ENCODE measurements around the gene POLG. TPM values are rescaled to one million over a fixed set of nuclear protein-coding genes. Genes with fewer than 3 reads are reported as not detected.

The POLG gene
- polyA plus RNA-seq, 1 donor (not counting 4 experiments of a cell fraction or from before 2014, with no cell fraction given): 29.6 TPM

DNA sequence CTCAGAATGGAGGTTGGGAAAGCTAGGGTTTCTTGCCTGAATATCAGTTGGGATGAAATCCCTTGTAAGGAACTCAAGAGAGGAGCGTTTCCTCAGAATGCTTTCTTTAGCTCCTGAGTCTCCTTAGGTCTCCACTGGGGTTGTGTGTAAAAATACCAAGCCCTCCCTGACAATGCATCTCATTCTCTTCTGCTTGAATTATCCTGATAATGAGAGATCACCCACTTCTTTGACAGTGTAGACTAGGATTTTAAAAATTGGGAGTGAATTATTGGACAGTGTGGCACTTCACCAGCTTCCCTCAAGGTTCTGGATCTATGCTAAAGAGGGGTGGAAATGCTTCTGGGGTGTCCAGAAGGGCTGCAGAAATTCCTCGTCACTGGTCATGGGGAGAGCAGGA is 41.8 kb upstream of the POLG start:
- Histone ChIP-seq H3K27me3 (ENCODE audit: control insufficient read depth, extremely low read depth, insufficient read depth, low read length) (peaks cover 70% of the 10 kb centered on the region), H3K27ac (ENCODE audit: control insufficient read depth, insufficient read depth, low read length) (no peak overlapping the region), H3K36me3 (ENCODE audit: control insufficient read depth in 2 of 2, extremely low read depth in 1 of 2, insufficient read depth in 2 of 2, low read length in 2 of 2) (no peaks in the 10 kb centered on the region), H3K79me2 (ENCODE audit: control insufficient read depth, insufficient read depth, low read length) (no peaks in the 10 kb centered on the region), H3K4me1 (ENCODE audit: control insufficient read depth, extremely low read depth, insufficient read depth, low read length) (peaks cover 24% of the 10 kb centered on the region), H3K9me3 (ENCODE audit: control insufficient read depth, low read depth, low read length) (no peaks in the 10 kb centered on the region), H3K4me3 (ENCODE audit: control insufficient read depth in 2 of 3, extremely low read depth in 1 of 3, insufficient read depth in 2 of 3, low read depth in 1 of 3, low read length in 3 of 3) (no peak overlapping the region), H3K9me1 (ENCODE audit: control insufficient read depth, extremely low read depth, insufficient read depth, low read length) (no peaks in the 10 kb centered on the region), H3K4me2 (ENCODE audit: control insufficient read depth, extremely low read depth, insufficient read depth, low read depth, low read length) (no peak overlapping the region), H3K9ac (ENCODE audit: control insufficient read depth, extremely low read depth, insufficient read depth, low read length) (no peak overlapping the region), H4K20me1 (ENCODE audit: control insufficient read depth, extremely low read depth, insufficient read depth, low read length) (peaks cover 7% of the 10 kb centered on the region), H2AFZ (ENCODE audit: control insufficient read depth, low read length) (no peak overlapping the region)
- FAIRE-seq: no peak
- TF ChIP-seq EZH2 (IDR thresholded peaks at IDR 0.05; ENCODE audit: low read length): no peak
- TF ChIP-seq, protein P1, sequence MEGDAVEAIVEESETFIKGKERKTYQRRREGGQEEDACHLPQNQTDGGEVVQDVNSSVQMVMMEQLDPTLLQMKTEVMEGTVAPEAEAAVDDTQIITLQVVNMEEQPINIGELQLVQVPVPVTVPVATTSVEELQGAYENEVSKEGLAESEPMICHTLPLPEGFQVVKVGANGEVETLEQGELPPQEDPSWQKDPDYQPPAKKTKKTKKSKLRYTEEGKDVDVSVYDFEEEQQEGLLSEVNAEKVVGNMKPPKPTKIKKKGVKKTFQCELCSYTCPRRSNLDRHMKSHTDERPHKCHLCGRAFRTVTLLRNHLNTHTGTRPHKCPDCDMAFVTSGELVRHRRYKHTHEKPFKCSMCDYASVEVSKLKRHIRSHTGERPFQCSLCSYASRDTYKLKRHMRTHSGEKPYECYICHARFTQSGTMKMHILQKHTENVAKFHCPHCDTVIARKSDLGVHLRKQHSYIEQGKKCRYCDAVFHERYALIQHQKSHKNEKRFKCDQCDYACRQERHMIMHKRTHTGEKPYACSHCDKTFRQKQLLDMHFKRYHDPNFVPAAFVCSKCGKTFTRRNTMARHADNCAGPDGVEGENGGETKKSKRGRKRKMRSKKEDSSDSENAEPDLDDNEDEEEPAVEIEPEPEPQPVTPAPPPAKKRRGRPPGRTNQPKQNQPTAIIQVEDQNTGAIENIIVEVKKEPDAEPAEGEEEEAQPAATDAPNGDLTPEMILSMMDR (optimal IDR thresholded peaks at IDR 0.05 in 1 of 3, IDR thresholded peaks at IDR 0.05 in 1 of 3, conservative IDR thresholded peaks at IDR 0.05 in 1 of 3; ENCODE audit: extremely low read depth in 1 of 3, insufficient read depth in 2 of 3, low read length in 3 of 3): no peak
- dilution Hi-C loops (cut with MboI; ENCODE audit: extremely low pct_ligation_motif_present, low sequenced_read_pairs): no loop called here
- no peak for DNase-seq (ENCODE audit: low read depth, low spot score)

DNA sequence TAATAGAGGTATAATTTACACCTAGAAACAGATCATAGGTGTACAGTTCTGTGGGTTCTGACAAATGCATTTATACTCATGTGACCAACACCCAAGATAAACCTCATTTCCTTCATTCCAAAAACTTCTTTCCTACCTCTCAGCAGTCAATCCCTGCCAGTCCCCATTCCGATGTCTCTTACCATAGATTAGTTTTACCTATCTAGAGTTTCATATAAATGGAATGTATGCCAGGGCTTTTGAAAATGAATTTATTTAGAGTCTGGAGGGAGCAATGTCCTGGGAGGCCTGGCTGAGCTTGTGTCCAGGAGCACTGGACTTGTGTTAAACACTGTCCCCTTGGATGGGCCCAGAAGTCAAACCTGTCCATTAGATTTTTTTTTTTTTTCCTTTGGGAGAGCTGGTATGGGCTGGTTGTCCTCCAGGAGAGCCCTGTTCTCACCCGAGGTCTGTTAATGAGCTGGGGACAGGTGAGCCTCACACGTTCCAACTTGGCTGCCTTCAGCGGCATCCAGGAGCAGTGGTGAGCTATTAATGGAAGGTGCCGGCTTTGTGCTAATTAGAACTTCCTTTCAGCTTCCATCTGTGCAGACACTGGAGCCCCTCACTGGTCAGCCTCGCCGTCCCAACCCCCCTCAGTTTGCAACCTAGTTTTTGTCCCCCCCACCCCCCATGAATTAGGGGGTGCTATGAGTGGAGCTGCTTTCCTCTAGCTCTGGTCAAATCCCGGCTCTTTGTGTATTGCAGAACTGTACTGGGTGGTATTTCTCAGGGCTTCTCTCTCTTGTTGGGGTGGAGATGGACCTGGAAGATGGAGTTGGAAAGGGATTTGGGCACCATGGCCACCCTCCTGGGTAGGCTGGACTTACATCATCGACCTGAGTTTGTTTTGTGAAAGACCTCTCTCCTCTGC is 40.7 kb upstream of the POLG start:
- no peak overlapping the region for H3K27ac ChIP-seq (ENCODE audit: control insufficient read depth, insufficient read depth, low read length)
- H3K9me1 ChIP-seq (ENCODE audit: control insufficient read depth, extremely low read depth, insufficient read depth, low read length): no peaks in the 10 kb centered on the region
- H4K20me1 ChIP-seq (ENCODE audit: control insufficient read depth, extremely low read depth, insufficient read depth, low read length): peaks cover 7% of the 10 kb centered on the region
- no peak overlapping the region for H3K4me3 ChIP-seq (ENCODE audit: control insufficient read depth in 2 of 3, extremely low read depth in 1 of 3, insufficient read depth in 2 of 3, low read depth in 1 of 3, low read length in 3 of 3)
- H3K4me1 ChIP-seq (ENCODE audit: control insufficient read depth, extremely low read depth, insufficient read depth, low read length): peaks cover 22% of the 10 kb centered on the region
- no peak for TF ChIP-seq EZH2 (IDR thresholded peaks at IDR 0.05; ENCODE audit: low read length)
- TF ChIP-seq, protein P1 (optimal IDR thresholded peaks at IDR 0.05 in 1 of 3, IDR thresholded peaks at IDR 0.05 in 1 of 3, conservative IDR thresholded peaks at IDR 0.05 in 1 of 3; ENCODE audit: extremely low read depth in 1 of 3, insufficient read depth in 2 of 3, low read length in 3 of 3): no peak
- DNase-seq (ENCODE audit: low read depth, low spot score): no peak
- no peaks in the 10 kb centered on the region for H3K79me2 ChIP-seq (ENCODE audit: control insufficient read depth, insufficient read depth, low read length)
- H3K4me2 ChIP-seq (ENCODE audit: control insufficient read depth, extremely low read depth, insufficient read depth, low read depth, low read length): no peak overlapping the region
- no peak overlapping the region for H3K9ac ChIP-seq (ENCODE audit: control insufficient read depth, extremely low read depth, insufficient read depth, low read length)
- dilution Hi-C loops (cut with MboI; ENCODE audit: extremely low pct_ligation_motif_present, low sequenced_read_pairs): no loop called here
- no peak overlapping the region for H2AFZ ChIP-seq (ENCODE audit: control insufficient read depth, low read length)
- H3K27me3 ChIP-seq (ENCODE audit: control insufficient read depth, extremely low read depth, insufficient read depth, low read length): peaks cover 74% of the 10 kb centered on the region
- no peaks in the 10 kb centered on the region for H3K36me3 ChIP-seq (ENCODE audit: control insufficient read depth in 2 of 2, extremely low read depth in 1 of 2, insufficient read depth in 2 of 2, low read length in 2 of 2)
- no peak for FAIRE-seq
- no peaks in the 10 kb centered on the region for H3K9me3 ChIP-seq (ENCODE audit: control insufficient read depth, low read depth, low read length)
